Osteoblast (primary cell): ENCODE results near the gene GRK3. TPM values are rescaled to one million over a fixed set of nuclear protein-coding genes. Genes with fewer than 3 reads are reported as not detected.

Experiments
- DNase-seq: peaks from one replicate; pipeline ENCODE4 v3.0.0; 2011; ENCODE audit warnings: low spot score, mixed read lengths; ENCODE audit not compliant: insufficient read length; ENCODE audit errors: missing footprints
- H2AFZ ChIP-seq: 2 replicates; pipeline ENCODE4 v1.6.0; 2011; ENCODE audit warnings: mild to moderate bottlenecking, low read length
- H3K27ac ChIP-seq: 2 replicates; pipeline ENCODE4 v1.5.1; 2011; ENCODE audit warnings: mild to moderate bottlenecking, low read depth, low read length, moderate library complexity
- H3K27me3 ChIP-seq: 2 replicates; pipeline ENCODE4 v1.6.0; 2012; ENCODE audit warnings: mild to moderate bottlenecking, control low read depth, inconsistent platforms, low read length, moderate library complexity; ENCODE audit not compliant: insufficient read depth
- H3K36me3 ChIP-seq: 2 replicates; pipeline ENCODE4 v1.5.1; 2011; ENCODE audit warnings: mild to moderate bottlenecking, low read length, control low read depth, moderate library complexity; ENCODE audit not compliant: insufficient read depth
- H3K4me1 ChIP-seq: 2 replicates; pipeline ENCODE4 v1.5.1; 2011; ENCODE audit warnings: mild to moderate bottlenecking, low read length, control low read depth, moderate library complexity; ENCODE audit not compliant: insufficient read depth
- H3K4me2 ChIP-seq: 2 replicates; pipeline ENCODE4 v1.6.0; 2011; ENCODE audit warnings: mild to moderate bottlenecking, low read length; ENCODE audit not compliant: insufficient read depth
- H3K4me3 ChIP-seq: fragments of 200-600 bp; sonication (generic); 3 replicates; pipeline ENCODE4 v1.5.1; 2012; ENCODE audit warnings: mild to moderate bottlenecking, low read length, inconsistent platforms; ENCODE audit not compliant: insufficient read depth
- H3K79me2 ChIP-seq: 2 replicates; pipeline ENCODE4 v1.6.0; 2012; ENCODE audit warnings: mild to moderate bottlenecking, low read length, control low read depth, inconsistent platforms; ENCODE audit not compliant: insufficient read depth
- H3K9me3 ChIP-seq: 2 replicates; pipeline ENCODE4 v1.5.1; 2011; ENCODE audit warnings: low read depth, low read length, control low read depth
- H4K20me1 ChIP-seq: 2 replicates; pipeline ENCODE4 v1.6.0; 2012; ENCODE audit warnings: mild to moderate bottlenecking, low read length, control low read depth; ENCODE audit not compliant: insufficient read depth
- CTCF ChIP-seq: IDR thresholded peaks from 2 replicates; pipeline ENCODE4 v1.5.1; 2011; ENCODE audit warnings: mild to moderate bottlenecking, low read depth, low read length, moderate library complexity; ENCODE audit errors: extremely low read depth
- total RNA-seq: library from RNA; depleted of rRNA; stranded (reverse); fragments of >200 nt; gene quantifications from 2 replicates; pipeline ENCODE4 v1.2.3, GENCODE V29; 2012

Gene GRK3
- total RNA-seq, 1 donor, result 1.8 TPM

GRCh38 chr22:25554238-25554671, 10.2 kb upstream of the GRK3 start:
- Histone ChIP-seq H4K20me1 (no peaks in the 10 kb centered on the region), H3K36me3 (no peaks in the 10 kb centered on the region), H3K79me2 (no peaks in the 10 kb centered on the region), H3K4me3 (no peak overlapping the region), H3K9me3 (no peaks in the 10 kb centered on the region), H2AFZ (no peak overlapping the region), H3K4me2 (no peak overlapping the region), H3K27ac (no peak overlapping the region), H3K4me1 (no peaks in the 10 kb centered on the region), H3K27me3 (peaks cover 12% of the 10 kb centered on the region)
- DNase-seq, result no peak
- no peak for TF ChIP-seq CTCF

DNA sequence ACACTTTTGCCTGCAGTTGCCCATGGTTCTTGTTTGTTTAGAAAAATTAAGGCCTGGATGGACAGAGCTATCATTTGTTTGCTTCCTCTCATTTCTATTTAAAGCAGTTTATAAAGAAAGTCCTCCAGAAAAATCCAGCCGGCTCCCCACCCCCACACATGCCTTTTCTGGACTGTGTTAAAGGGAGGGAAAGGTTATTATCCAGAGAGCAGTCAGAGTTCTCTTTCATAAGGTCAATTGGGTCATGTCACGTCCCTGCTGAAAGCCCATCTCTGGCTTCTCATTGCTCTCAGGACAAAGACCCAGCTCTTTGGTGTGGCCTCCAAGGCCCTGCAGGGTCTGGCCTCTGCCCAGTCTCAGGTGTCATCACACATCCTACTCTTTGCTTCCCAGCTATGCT, 9.8 kb upstream of the GRK3 start:
- Histone ChIP-seq H3K4me1 (no peaks in the 10 kb centered on the region), H3K36me3 (no peaks in the 10 kb centered on the region), H2AFZ (no peak overlapping the region), H3K27me3 (peaks cover 9% of the 10 kb centered on the region), H3K9me3 (no peaks in the 10 kb centered on the region), H4K20me1 (no peaks in the 10 kb centered on the region), H3K27ac (no peak overlapping the region), H3K4me2 (no peak overlapping the region), H3K79me2 (no peaks in the 10 kb centered on the region), H3K4me3 (no peak overlapping the region)
- no peak for DNase-seq
- TF ChIP-seq CTCF, result no peak

- TF ChIP-seq CTCF, result no peak
- Histone ChIP-seq H3K4me2 (no peak overlapping the region), H4K20me1 (no peaks in the 10 kb centered on the region), H3K27ac (no peak overlapping the region), H3K9me3 (no peaks in the 10 kb centered on the region), H2AFZ (no peak overlapping the region), H3K4me3 (no peak overlapping the region), H3K79me2 (no peaks in the 10 kb centered on the region), H3K4me1 (no peaks in the 10 kb centered on the region), H3K36me3 (no peaks in the 10 kb centered on the region), H3K27me3 (peaks cover 7% of the 10 kb centered on the region)
- no peak for DNase-seq
Measured at GRCh38 chr22:25555586-25555985, 8.9 kb upstream of the GRK3 start.

GRCh38 chr22:25557218-25557617, 7.3 kb upstream of the GRK3 start:
- no peaks in the 10 kb centered on the region for H3K9me3 ChIP-seq
- no peak overlapping the region for H3K4me2 ChIP-seq
- H3K27ac ChIP-seq, result no peak overlapping the region
- H3K36me3 ChIP-seq, result no peaks in the 10 kb centered on the region
- H2AFZ ChIP-seq, result no peak overlapping the region
- no peaks in the 10 kb centered on the region for H4K20me1 ChIP-seq
- H3K27me3 ChIP-seq, result peaks cover 7% of the 10 kb centered on the region
- DNase-seq, result no peak
- H3K4me1 ChIP-seq, result no peaks in the 10 kb centered on the region
- no peak for TF ChIP-seq CTCF
- no peaks in the 10 kb centered on the region for H3K79me2 ChIP-seq
- no peak overlapping the region for H3K4me3 ChIP-seq
